Left lobe of liver (tissue), 2 donors: ENCODE measurements around the gene TBC1D5. TPM values are rescaled to one million over a fixed set of nuclear protein-coding genes. Genes with fewer than 3 reads are reported as not detected.
"Not testable (repeated sequence)": the region's sequence is repeated elsewhere in the genome, so short reads cannot be mapped to it uniquely, and the experiment has no call there.

Source experiments
- ATAC-seq: fragments of 200-7000 bp; cut with Tn5 transposase; one replicate; pipeline ENCODE4 v1.9.1; 2020; ENCODE audit warnings: mild to moderate bottlenecking, moderate library complexity
- DNase-seq: peaks from one replicate; pipeline ENCODE4 v3.0.0-alpha.2; 2020; ENCODE audit warnings: low spot score
- total RNA-seq: library from RNA; stranded (reverse); gene quantifications from one replicate; pipeline ENCODE4 v1.2.1, GENCODE V29; 2021
- donor health status: DM: no; HTN: no; CAD: no; lungs with moderate emphysema.
- donor health status: DM: no; HTN: yes; CAD: no.

TBC1D5 gene, protein sequence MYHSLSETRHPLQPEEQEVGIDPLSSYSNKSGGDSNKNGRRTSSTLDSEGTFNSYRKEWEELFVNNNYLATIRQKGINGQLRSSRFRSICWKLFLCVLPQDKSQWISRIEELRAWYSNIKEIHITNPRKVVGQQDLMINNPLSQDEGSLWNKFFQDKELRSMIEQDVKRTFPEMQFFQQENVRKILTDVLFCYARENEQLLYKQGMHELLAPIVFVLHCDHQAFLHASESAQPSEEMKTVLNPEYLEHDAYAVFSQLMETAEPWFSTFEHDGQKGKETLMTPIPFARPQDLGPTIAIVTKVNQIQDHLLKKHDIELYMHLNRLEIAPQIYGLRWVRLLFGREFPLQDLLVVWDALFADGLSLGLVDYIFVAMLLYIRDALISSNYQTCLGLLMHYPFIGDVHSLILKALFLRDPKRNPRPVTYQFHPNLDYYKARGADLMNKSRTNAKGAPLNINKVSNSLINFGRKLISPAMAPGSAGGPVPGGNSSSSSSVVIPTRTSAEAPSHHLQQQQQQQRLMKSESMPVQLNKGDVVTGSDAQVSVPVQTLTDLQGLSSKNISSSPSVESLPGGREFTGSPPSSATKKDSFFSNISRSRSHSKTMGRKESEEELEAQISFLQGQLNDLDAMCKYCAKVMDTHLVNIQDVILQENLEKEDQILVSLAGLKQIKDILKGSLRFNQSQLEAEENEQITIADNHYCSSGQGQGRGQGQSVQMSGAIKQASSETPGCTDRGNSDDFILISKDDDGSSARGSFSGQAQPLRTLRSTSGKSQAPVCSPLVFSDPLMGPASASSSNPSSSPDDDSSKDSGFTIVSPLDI
- total RNA-seq, result 21.8 TPM

- ATAC-seq, result peak; percentile 91
- peak; percentile 98 for DNase-seq
Observed at GRCh38 chr3:17742102-17742879, at the start of gene TBC1D5. Gene TBC1D5, minus strand, starts transcription at chr3:17742631. Its CDS starts 234,061 bp downstream, at chr3:17508570.

DNA sequence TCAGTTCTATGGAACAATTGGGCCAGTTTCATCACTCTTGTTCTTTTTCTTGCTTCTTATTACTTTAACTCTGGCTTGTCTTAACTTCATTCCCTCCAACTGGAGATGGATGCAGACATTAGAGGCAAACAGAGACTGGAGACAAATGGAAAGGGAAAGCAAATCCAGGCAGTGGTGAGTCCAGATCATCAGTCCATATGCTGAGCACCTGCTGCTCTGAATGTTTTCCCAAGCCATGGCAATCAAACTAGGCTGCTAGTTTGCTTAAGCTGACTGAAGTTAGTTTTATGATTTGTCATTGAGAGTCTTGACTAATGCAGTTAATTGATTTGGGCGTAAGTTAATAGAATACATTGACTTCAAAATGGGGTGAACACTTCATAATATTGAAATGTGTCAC is 41.0 kb upstream of the TBC1D5 start:
- no peak for ATAC-seq

DNA sequence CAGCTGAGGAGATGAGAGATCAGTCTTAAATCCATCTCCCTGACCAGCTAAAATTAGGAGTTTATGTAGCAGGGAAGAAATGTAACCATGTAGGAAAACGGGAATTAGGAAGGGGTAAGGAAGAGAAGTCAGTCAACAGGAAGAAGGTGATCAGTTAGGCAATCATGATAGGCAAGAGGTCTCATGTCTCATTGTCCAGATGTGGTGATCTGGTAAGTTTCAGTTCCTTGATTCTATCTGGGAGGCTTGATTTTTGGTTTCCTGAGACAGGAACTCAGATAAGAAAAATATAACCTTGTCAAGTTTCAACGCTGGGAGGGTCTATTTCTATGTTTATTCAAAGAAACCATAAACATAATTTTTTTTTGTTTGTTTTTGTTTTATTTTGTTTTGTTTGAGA is 40.3 kb upstream of the TBC1D5 start:
- ATAC-seq, result no peak
- DNase-seq, result no peak

More for the DNA sequence above, 41.0 kb upstream of the TBC1D5 start:
- DNase-seq, result no peak

DNA sequence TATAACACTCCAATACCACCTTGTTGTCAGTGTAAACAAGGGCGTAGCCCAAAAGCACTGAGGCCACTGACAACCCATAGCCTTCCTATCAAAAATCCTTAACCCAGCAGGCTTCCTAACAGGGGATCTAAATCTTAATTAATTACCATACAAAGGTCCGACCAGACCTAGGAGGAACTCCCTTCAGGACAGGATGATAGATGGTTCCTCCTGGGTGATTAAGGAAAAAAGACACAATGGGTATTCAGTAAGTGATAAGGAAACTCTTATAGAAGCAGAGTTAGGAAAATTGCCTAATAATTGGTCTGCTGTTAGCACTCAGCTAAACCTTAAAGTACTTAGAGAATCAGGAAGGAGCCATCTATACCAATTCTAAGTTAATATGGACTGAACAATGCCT is 37.9 kb upstream of the TBC1D5 start:
- ATAC-seq, DNase-seq: not testable (repeated sequence)

DNA sequence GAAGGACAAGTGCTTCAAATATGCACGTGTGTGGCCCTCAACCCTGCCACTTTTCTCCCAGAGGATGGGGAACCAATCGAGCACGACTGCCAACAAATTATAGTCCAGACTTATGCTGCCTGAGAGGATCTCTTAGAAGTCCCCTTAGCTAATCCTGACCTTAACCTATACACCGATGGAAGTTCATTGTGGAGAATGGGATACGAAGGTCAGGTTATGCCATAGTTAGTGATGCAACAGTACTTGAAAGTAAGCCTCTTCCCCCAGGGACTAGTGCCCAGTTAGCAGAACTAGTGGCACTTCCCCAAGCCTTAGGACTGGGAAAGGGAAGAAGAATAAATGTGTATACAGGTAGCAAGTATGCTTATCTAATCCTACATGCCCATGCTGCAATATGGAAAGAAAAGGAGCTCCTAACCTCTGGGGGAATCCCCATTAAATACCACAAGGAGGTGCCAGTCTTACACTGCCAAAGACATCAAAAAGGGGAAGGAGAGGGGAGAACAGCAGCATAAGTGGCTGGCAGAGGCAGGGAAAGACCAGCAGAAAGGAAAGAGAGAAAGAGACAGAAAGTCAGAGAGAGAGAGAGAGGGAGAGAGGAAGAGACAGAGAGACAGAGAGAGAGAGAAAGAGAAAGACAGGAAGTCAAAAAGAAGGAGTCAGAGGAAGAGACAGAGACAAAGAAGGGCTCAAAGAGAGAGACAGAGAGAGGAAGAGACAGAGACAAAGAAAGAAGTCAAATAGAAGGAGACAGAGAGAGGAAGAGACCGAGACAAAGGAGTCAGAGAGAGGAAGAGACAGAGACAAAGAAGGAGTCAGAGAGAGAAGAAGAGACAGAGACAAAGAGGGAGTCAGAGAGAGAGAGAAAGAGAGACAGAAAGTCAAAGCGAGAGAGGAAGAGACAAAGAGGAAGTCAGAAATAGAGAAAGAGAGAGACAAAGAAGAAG is 37.1 kb upstream of the TBC1D5 start:
- DNase-seq, ATAC-seq: not testable (repeated sequence)

DNA sequence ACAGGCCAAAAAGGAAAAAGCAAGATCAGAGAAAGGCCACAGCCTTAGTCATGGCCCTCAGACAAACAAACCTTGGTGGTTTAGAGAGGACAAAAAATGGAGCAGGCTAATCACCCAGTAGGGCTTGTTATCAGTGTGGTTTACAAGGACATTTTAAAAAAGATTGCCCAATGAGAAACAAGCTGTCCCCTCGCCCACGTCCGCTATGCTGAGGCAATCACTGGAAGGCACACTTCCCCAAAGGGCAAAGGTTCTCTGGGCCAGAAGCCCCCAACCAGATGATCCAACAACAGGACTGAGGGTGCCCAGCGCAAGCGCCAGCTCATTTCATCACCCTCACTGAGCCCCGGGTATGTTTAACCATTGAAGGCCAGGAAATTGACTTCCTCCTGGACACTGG is 34.9 kb upstream of the TBC1D5 start:
- DNase-seq, ATAC-seq: not testable (repeated sequence)

DNA sequence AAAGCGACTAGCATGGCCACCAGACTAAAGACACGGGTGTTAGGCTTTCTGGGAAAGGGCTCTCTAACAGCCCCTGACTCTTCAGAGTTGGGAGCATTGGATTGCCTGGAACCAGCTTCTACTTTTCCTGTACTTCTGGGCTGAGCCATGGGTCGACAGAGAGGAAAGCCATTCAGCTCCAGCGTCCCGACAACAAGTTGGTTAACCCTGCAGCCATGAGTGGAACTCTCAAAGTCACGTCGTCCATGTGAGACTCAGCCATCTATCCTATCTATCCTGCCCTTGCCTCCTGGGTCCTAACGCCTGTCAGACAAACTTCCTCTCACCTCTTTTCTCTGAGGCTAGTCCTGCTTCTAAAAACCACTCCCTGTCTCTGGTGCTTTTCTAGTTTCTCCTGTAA is 32.6 kb upstream of the TBC1D5 start:
- ATAC-seq, result no peak
- DNase-seq, result no peak

DNA sequence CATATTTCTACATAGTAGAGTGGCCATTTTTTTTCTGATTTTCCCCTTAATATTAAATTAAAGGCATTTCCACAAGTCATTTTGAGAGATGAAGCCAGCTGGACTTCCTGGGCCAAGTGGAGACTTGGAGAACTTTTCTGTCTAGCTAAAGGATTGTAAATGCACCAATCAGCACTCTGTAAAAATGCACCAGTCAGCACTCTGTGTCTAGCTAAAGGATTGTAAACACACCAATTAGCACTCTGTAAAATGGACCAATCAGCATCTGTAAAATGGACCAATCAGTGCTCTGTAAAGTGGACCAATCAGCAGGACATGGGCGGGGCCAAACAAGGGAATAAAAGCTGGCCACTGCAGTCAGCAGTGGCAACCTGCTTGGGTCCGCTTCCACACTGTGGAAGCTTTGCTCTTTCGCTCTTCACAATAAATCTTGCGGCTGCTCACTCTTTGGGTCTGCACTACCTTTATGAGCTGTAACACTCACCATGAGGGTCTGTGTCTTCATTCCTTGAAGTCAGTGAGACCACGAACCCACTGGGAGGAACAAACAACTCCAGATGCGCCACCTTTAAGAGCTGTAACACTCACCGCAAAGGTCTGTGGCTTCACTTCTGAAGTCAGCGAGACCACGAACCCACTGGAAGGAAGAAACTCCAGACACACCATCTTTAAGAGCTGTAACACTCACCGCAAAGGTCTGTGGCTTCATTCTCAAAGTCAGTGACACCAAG is 31.9 kb upstream of the TBC1D5 start:
- ATAC-seq, DNase-seq: not testable (repeated sequence)

GRCh38 chr3:17772556-17772955 is 30.1 kb upstream of the TBC1D5 start:
- ATAC-seq (no peak), DNase-seq (no peak)

- DNase-seq, result no peak
- ATAC-seq, result no peak
Observed at GRCh38 chr3:17771177-17772017, 29.0 kb upstream of the TBC1D5 start.

- ATAC-seq, result no peak
Observed at GRCh38 chr3:17770682-17771081, 28.3 kb upstream of the TBC1D5 start.

DNA sequence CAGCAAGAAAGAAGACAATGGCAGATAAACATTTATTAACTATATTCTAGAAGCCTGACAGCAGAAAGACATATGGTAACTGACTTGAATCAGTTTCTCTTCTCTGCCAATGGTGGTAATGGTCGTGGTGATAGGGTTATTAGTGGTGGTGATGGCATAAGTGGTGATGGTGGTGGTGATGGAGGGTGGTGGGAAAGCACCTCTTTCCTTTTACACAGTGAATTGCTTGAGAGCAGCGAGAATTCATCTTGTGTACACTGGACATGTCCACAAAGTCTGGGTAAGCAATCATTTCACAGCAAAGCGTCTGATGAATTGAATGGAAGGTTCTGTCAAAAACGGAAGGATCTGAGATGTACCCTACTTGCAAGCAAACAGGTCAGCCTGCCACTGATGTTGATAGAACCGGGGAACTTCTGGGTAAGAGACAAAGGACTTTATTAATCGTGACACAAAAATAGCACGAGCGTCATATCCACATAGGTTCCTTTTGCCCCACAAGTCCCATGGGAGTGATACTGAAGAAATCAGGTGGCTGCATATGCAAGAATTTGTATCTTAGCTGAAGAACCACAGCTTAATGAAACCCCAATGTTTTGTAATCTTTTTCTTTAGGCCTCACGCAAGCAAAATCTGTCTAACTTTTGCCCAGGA is 23.5 kb upstream of the TBC1D5 start:
- no peak for ATAC-seq
- no peak for DNase-seq

More at GRCh38 chr3:17770682-17771081, 28.3 kb upstream of the TBC1D5 start:
- DNase-seq, result no peak

DNA sequence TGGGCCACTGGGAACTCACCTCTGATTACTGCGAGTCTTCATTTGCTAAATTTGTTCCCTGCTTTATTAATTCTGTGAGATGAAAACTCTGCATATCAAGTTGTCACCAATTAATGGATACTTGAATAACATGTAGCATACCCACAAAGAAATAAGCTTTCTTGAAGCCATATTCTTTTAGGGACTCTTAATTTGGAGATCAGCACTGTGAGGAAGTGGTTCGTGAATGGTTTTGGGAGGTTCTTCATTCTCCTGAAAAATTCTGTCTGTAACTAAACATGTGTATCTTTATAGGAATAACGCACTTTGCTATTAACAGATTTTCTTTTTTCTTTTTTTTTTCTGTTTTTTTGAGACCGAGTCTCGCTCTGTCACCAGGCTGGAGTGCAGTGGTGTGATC is 19.1 kb upstream of the TBC1D5 start:
- ATAC-seq (no peak), DNase-seq (no peak)

DNA sequence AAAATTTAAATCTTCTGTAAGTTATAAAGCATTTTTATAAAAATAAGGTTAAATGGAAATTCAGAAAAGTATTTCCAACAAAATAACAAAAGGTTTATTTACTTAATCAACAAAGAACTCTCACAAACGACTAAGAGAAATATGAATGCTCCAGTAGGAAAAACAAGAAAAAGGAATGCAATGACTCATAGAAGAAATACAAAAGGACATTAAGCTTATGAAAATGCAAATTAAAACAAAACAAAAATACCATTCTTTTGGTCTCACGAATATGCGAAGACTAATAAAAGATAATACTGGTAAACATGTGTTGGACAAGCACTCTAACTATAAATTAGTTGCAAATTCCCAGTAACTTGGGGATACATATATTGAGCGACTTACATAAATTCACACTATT is 17.5 kb upstream of the TBC1D5 start:
- no peak for DNase-seq
- no peak for ATAC-seq

DNA sequence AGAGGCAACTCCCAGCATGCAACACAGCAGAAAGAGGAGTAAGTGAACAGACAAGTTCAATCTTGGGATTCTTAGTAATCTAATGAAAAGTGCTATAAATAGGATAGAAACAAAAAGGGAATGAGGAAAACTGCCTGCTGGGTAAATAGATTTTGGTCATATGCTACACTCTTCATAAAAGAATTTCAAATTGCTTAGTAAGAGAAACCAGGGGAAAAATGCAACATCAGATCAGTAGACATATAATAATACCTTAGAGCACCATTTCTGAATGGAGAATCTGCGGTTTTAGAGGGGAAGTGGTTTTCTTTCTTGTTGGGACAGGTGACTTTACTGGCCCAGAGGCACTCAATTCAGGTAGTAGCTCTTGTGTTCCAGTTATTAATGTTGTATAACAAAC is 13.4 kb upstream of the TBC1D5 start:
- ATAC-seq (no peak), DNase-seq (no peak)

- ATAC-seq (peak; percentile 74), DNase-seq (no peak)
Observed at GRCh38 chr3:17753632-17753992, 11.2 kb upstream of the TBC1D5 start.

- peak; percentile 58 for DNase-seq
- ATAC-seq, result peak; percentile 67
Observed at GRCh38 chr3:17752876-17753631, 10.6 kb upstream of the TBC1D5 start.
